HG02885 (cell line): ENCODE data around the gene OR11H6.
"Not testable (repeated sequence)": the region's sequence is repeated elsewhere in the genome, so short reads cannot be mapped to it uniquely, and the experiment has no call there.

Experiments used
- ATAC-seq: cut with Tn5 transposase; IDR thresholded peaks from one replicate; pipeline ENCODE4 v1.9.1; 2021; ENCODE audit warnings: mild to moderate bottlenecking; ENCODE audit not compliant: unreplicated experiment, poor library complexity

The OR11H6 gene

DNA sequence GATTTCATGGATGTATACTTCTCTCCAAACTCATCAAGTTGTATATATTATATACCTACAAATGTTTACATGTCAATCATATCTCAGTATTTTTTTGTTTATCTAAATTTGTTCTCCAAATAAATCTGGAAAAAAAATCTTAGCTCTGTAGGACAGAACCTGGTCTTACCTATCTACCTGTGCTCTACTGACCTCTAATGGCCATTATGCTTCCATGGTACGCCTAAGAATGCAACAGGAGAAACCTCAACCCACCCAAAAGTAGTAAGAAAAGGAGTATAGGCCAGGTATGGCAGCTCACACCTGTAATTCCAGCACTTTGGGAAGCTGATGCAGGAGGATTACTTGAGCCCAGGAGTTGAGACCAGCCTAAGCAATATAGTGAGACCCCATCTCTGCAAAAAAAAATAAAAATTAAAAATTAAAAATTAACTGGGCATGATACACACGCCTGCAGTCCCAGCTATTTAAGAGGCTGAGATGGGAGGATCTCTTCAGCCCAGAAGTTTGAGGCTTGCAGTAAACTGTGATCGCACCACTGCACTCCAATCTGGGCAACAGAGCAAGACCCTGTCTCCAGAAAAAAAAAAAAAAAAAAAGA lies 24.2 kb downstream of the OR11H6 start:
- no peak for ATAC-seq

DNA sequence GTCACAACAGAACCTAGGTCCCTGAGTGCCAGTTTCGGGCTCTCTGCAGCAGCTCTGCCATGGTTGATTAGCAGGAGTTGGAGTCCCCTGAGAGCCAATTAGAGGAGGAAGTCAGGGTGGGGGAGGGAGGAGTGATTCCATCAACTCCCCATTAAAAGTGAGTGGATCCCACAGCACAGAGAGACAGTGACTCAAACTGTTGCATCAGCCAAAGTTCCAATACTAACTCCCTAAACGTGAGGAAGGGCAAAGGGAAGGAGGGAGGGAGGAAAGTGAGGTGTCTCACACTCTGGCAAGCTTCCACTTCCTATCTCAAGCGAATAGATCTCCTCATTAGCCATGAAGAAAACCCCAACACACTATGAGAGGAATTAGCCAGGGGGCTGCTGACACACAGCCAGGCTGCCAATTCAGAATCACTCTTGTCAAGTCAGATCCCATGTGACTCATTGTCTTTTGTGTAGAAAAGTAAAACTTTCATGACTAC lies 39.2 kb downstream of the OR11H6 start:
- no peak for ATAC-seq

DNA sequence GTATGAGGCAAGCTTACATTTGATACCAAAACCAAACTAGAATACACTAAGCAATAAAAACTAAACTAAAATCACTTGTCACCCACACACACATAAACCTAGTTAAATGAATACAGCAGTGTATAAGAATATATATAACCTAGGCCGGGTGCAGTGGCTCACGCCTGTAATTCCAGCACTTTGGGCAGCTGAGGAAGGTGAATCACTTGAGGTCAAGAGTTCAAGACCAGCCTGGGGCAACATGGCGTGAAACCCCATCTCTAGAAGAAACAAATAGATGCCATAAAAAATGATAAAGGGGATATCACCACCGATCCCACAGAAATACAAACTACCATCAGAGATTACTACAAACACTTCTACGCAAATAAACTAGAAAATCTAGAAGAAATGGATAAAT lies 40.9 kb downstream of the OR11H6 start:
- not testable (repeated sequence) for ATAC-seq

- no peak for ATAC-seq
Measured at GRCh38 chr14:20274062-20274461, 50.6 kb downstream of the OR11H6 start.
